NCI-H526 (cell line): Measurements from ENCODE around the gene ZAP70.

ENCODE experiments used
- DNase-seq, 2 experiments: peaks; one replicate each; lab custom pipeline; 2025; lab: John Stamatoyannopoulos, UW

Gene ZAP70

GRCh38 chr2:97717613-97717995 is 4.2 kb downstream of the ZAP70 start:
- DNase-seq: no peak

DNA sequence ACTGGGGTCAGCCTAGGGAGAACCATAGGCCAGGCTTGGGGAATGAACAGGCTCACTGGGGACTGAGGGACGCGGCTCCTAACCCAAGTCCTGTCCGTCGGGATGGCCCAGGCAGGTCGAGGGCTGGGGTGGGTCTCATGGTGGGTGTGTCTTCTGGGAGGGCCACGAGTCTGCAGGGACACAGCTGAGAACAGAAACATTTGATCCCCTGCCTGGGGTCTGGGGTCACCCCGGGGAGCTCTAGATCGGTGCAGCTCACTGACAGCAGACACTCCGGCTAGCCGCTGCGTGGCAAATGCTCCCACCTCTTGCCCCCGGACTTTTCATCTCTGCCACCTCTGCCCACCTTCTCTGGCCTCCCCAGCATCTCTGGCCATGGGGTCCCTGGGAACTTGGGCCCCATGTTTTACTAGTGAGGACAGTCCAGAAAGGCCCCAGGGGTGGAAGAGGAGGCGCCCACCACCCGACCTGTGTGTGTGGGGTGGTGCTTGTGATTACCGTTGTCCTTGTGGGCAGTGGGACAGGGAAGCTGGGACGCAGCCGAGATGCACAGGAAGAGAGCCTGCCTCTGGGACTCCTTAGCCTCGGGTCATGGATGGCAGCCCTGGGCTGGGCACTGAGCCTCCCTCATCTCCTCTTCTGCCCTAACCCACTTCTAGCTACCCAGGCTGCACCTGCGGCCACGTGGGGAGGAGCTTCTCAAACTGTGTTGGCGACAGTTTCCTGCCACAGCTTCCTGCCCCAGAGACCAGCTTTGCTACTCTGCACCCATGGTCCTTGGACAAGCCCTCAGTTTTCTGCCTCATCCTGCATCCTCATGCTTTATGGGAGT is 4.9 kb downstream of the ZAP70 start:
- DNase-seq: no peak

DNA sequence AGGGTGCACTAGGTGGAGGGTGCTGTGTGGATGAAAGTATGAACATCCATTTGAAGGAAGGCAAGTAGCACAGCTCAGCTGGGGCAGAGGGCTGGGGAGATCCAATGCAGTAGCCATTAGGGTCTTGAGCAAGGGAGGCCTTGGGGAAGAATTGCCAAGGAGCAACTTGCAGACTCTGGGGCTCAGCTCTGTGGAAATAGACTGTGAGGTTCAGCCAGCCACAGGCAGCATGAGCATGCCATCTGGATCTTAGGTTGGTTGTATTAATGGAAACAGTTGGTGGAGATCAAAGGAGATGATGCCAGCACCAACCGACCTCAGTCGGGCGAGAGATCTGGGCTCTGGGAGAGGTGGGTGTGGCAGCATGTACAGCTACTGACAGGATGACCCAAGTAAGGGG is 5.6 kb downstream of the ZAP70 start:
- DNase-seq: no peak

- no peak for DNase-seq
Measured at GRCh38 chr2:97719362-97720155, 6.2 kb downstream of the ZAP70 start.

- peak in 1 of 2 experiments; percentile 9 for DNase-seq
Measured at GRCh38 chr2:97720746-97721145, 7.4 kb downstream of the ZAP70 start.

DNA sequence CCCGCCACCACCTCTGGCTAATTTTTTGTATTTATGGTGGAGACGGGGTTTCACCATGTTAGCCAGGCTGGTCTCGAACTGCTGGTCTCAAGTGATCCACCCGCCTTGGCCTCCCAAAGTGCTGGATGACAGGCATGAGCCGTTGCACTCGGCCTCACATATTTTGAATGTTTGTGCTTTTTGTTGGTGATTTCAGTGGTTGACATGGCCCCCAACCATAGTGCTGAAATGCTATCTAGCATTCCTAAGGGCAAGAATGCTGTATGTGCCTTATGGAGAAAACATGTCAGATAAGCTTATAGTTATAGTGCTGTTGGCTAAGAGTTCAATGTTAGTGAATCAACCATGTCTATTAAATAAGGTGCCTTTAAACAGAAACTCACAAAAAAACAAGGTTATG is 8.9 kb downstream of the ZAP70 start:
- DNase-seq: no peak

DNA sequence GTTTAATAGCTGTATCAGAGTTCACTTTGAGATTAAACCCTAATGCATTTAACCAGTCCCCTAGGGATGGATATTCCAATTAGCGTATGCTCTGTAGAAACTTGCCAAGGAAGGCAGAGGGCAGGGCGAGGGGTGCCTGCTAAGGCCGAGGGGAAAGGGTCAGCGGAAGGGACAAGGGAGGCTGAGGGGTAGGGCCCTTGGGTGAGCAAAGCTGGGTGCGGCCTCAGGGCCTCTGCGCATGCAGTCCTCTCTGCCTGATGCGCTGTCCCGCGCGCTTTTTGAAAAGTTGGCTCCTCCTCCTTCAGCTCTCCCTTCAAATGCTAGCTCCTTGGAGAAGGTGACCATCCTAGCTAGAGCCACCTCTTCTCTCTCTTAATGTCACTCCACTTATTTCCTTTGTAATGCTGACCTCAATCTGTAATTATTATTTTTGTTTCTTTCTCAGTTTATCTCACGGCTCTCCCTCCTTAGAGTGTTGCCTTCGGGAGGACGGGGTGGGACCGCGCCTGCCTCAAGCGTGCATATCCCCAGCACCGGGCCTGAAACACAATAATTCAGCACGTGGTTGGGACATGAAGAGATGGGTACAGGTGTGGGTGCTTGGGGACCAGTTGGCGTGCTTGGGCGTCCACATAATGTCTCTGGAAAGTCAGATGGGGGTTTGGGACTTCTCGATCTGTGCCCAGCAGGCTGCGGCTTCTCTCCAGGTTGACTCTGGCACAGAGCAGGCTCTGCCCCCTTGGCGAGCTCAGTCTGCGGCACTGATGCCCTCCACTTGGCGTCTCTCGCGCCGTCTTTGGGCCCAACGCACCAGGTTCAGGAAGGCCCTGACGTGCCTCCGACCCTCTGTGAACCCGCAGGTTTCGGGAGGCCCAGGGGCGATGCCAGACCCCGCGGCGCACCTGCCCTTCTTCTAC is 10.0 kb downstream of the ZAP70 start:
- no peak for DNase-seq

- DNase-seq: no peak
Measured at GRCh38 chr2:97724073-97724410, 10.7 kb downstream of the ZAP70 start.

DNA sequence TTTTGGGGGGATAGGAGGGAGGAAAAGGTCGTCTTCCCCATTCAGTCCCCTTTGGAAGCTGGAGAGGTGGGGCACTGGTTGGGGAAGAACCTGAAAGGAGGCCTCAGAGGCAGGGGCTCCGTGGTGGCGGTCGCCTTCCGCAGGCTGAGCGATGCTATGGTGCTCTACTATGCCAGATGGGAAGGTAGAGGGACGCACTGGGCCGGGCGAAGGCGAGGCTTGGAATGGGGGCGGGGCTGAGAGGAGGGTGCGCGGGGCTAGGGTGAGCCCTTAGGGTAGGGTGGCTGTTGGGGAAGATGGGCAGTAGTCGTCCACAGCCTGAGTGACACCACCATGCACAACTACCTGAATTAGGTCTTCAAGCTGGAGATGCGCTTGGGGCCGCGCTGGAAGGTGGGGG is 11.1 kb downstream of the ZAP70 start:
- no peak for DNase-seq

- no peak for DNase-seq
Measured at GRCh38 chr2:97724946-97725688, 11.7 kb downstream of the ZAP70 start.

DNA sequence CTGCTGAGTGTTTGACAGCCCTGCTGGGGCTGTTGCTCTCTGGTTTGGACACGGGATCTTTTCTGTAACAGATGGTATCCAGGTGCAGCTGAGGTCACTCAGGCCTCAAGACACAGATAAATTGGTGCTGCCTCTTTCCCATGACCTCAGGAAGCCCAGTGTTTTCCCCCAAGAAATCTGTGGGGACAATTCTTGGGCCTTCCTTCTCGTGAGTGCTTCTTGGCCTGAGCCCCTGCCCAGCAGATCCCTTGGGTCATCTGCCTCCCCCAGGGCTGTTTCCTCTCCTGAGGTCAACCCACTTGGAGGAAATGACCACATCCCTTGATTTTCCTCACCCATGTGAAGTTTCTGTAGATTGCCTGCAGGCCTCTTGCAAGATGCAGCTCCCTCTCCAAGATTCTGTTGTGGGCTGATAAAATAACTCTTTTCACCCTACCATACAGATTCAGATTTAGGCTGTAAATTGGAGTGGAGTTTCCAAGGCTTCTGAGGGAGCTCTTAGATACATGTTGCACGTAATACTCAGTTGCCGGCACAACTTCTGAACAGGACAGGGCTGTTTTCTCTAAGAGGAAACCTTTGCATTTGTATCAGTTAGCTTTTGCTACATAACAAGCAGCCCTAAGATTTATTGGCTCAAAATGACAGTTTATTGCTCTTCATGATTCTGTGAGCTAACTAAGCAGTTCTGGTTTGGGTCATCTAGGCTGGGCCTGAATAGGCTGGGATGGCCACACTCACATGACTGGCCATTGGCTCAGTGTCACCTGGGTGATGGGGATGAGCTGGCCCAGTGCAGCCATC is 13.1 kb downstream of the ZAP70 start:
- DNase-seq: no peak

- DNase-seq: no peak
Measured at GRCh38 chr2:97727296-97727695, 13.9 kb downstream of the ZAP70 start.

DNA sequence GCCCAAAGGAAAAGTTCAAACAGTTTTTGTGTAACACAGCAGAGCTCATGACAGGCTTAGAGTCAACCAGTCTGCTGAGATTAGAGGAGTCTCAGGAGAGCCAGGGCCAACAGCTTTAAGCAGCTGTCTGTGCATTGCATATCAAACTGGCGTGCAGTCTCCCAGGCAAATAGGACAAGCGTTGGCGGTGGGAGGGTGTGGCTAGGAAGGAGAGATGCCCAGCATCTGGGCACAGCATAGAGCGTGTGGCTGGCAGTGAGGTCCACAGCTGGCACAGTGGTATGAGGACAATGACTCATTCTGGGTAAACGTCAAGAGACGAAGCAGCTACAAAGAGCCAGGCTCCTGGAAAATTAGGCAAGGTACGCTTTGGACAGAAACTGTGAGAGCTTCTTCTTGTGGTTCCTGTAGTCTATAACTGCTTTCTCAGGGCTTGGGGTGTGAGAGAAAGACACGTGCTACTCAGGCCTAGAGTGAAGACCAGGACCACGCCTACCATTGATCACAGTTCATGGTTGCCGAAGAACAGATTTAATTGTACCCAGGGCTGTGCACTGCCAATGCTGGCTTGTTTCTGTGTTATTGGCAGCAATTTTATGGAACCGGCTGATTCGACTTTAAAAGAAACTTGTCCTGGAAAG is 14.8 kb downstream of the ZAP70 start:
- no peak for DNase-seq

DNA sequence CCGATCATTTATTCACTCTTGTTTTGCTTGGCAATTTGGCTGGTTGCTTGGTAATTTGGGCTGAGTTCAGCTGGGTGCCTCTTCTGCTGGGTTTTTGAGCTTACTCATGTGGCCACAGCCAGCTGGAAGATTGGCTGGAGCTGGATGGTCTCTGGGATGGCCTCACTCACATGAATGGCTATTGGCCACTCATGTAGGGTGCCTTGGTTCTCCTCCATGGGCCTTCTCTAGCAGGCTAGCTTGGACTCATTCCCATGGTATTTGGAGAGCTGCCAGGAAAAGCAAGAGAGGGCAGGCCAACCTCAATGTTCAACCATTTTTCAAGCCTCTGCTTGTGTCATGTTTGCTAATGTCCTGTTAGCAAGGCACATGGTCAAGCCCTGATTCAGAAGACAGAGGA is 16.9 kb downstream of the ZAP70 start:
- no peak for DNase-seq

DNA sequence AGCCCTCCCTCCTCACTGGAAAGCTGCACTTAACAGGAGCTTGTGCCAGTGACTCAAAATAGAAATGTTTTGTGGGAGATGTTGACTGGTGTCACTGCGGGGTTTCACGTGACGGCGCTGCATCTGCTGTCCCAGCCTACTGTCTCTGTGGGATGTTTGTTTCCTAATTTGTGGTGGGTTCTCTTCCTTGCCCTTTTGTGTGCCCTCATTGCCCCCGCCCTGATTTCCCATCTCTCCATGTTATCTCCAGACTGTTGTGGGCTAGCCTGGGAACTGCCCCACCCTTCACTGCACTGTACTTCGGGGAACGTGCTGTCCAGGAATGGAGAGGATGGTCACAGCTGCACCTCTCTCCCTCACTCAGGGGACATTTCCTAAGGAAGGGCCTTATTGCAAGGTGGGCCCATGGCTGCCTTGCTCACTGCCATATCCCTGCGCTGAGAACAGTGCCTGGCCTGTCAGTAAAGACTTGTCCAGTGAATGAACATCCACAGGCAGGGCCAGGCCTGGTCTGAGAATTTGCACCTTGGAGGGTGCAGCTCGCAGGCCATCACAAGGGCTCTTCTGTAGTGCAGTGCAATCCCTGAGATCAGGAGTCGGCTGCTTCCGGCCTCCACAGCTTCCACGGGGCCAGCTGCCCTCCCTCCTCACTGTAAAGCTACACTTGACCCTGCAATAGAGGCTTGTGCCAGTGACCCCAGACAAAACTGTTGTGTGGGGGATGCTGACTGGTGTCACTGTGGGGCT is 18.1 kb downstream of the ZAP70 start:
- DNase-seq: no peak

GRCh38 chr2:97732436-97733340 is 19.3 kb downstream of the ZAP70 start:
- DNase-seq: no peak

DNA sequence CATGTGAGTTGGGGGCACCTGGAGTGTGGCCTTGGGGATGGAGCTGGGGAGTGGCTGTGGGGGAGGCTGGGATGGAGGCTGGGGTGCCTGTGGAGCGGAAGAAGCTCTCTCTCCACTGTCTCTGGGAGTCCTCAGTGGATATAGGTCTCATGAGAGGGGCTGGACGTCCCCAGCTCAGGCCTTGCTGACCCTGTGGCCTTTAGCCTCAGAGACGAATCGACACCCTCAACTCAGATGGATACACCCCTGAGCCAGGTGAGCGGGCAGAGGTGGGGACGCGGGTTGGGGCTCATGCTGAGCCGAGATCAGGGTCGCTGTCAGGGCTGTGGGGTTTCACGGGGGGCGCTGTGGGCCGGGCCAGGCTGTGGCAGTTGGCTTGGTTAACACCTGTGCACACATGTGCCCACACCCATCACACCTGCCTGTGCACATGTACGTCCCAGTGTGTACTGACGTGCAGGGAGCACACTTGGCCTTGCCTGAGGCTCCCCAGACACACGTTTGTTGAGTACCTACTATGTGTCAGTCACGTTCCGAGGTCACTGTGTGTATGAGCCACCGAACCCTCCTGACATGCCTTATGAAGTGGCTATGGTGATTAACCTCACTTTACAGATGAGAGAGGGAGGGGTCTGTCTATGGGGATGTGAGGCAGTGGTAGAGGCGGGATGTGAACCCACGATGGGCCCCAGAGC is 20.1 kb downstream of the ZAP70 start:
- no peak for DNase-seq
